Measurements from ENCODE around the gene PPM1D. TPM values are rescaled to one million over a fixed set of nuclear protein-coding genes. Genes with fewer than 3 reads are reported as not detected.
"Not testable (repeated sequence)": the region's sequence is repeated elsewhere in the genome, so short reads cannot be mapped to it uniquely, and the experiment has no call there.

PPM1D gene
- 10.8 TPM in 2 replicates for total RNA-seq (2014; rRNA removed; shearing (Covaris generic))

DNA sequence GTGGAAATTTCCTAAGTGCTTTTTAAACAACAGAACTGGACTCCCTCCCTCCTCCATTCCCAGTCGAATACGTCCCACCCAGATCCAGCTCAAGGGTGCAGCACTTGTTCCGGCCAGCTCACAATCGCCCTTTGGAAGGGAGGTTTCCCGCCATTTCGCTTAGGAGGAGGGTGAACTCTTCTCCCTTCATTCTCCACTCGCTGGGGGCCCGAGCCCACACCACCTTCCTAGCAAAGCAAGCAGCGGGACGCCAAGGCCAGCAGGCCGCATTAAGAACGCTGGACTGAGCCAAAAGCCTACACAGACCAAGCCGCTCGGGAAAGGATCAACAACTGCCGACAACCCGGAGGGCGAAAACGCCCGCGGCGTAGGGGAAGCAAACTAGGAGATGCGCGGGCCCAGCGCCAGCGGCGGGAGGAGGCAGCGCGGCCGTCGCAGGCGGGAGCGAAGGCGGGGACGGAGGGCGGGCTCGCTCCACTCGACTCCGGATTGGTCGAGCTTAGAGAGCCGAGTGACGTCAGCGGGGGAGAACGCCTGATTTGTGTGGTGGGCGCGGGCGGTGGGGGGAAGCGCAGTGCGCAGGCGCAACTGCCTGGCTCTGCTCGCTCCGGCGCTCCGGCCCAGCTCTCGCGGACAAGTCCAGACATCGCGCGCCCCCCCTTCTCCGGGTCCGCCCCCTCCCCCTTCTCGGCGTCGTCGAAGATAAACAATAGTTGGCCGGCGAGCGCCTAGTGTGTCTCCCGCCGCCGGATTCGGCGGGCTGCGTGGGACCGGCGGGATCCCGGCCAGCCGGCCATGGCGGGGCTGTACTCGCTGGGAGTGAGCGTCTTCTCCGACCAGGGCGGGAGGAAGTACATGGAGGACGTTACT is at the start of gene PPM1D:
PPM1D (plus strand) TSS at position 574 of the 870 bp plus-strand sequence; CDS start at position 796, 222 bp downstream.
- peak; percentile 98 for DNase-seq
- Histone ChIP-seq H3K27me3 (no peaks in the 10 kb centered on the region), H3K9me3 (replicated peaks) (no peaks in the 10 kb centered on the region), H3K4me3 (peak within 1 kb of the TSS; percentile 80), H3K36me3 (no peaks in the 10 kb centered on the region), H3K27ac (peak within 1 kb of the TSS; percentile 96), H3K4me1 (peaks cover 8% of the 10 kb centered on the region)

DNA sequence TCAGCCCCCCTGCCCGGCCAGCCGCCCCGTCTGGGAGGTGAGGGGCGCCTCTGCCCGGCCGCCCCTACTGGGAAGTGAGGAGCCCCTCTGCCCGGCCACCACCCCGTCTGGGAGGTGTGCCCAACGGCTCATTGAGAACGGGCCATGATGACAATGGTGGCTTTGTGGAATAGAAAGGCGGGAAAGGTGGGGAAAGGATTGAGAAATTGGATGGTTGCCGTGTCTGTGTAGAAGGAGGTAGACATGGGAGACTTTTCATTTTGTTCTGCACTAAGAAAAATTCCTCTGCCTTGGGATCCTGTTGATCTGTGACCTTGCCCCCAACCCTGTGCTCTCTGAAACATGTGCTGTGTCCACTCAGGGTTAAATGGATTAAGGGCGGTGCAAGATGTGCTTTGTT is 47.7 kb upstream of the PPM1D start:
- H3K27ac ChIP-seq; H3K4me1 ChIP-seq; H3K4me3 ChIP-seq; H3K36me3 ChIP-seq; DNase-seq; H3K27me3 ChIP-seq; H3K9me3 ChIP-seq (replicated peaks): not testable (repeated sequence)

DNA sequence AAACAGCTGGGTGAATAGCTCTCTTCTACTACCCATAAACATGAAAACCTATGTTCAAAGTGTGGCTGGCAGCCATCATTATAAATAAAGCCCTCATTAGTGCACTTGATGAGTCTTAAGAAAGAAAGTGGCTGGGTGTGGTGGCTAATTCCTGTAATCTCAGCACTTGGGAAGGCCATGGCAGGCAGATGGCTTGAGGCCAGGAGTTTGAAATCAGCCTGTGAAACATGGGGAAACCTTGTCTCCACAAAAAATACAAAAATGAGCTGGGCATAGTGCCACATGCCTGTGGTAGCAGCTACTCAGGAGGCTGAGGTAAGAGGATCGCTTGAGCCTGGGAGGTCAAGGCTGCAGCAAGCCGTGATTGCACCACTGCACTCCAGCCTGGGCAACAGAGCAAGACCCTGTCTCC is 45.6 kb upstream of the PPM1D start:
- no peaks in the 10 kb centered on the region for H3K9me3 ChIP-seq (replicated peaks)
- H3K27ac ChIP-seq: no peak overlapping the region
- no peaks in the 10 kb centered on the region for H3K27me3 ChIP-seq
- DNase-seq: peak; percentile 35 to 43
- H3K4me3 ChIP-seq: no peak overlapping the region
- no peaks in the 10 kb centered on the region for H3K36me3 ChIP-seq
- no peaks in the 10 kb centered on the region for H3K4me1 ChIP-seq

DNA sequence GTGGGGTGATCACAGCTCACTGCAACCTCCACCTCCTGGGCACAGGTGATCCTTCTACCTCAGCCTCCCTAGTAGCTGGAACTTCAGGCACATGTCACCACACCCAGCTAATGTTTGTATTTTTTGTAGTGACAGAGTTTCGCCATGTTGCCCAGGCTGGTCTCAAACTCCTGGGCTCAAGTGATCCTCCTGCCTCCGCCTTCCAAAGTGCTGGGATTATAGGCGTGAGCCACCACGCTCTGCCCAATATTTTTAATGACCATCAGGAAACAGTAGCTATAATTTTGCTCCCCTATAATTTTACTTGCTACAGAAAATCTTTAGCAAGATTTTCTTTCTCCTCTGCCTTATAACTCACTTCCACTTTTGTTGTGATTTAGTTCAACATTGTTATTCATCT is 44.2 kb upstream of the PPM1D start:
- H3K27me3 ChIP-seq: no peaks in the 10 kb centered on the region
- DNase-seq: no peak
- H3K27ac ChIP-seq: no peak overlapping the region
- H3K9me3 ChIP-seq (replicated peaks): no peaks in the 10 kb centered on the region
- H3K4me3 ChIP-seq: no peak overlapping the region
- no peaks in the 10 kb centered on the region for H3K4me1 ChIP-seq
- H3K36me3 ChIP-seq: no peaks in the 10 kb centered on the region

DNA sequence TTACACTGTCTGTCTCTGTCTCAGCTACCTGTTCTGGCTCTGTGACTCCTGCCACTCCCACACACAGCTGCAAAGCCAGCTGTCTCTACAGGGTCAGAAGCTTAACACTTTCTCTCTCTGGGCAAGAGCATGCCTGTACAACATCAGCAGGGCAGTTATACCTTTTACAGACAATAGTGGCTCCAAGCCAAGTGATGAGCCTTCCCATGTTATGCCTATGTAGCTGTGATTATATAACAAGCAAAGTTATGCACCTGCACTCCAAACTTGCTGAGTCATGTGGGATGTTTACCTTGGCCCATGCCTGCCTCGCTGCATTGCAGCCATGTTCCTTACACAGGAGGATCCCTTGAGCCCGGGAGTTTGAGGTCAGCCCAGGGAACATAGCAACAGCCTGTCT is 42.2 kb upstream of the PPM1D start:
- Histone ChIP-seq H3K4me1 (peaks cover 6% of the 10 kb centered on the region; the same call in 1 of the 2 replicates), H3K27ac (no peak overlapping the region), H3K36me3 (no peaks in the 10 kb centered on the region), H3K4me3 (no peak overlapping the region), H3K27me3 (no peaks in the 10 kb centered on the region), H3K9me3 (replicated peaks) (no peaks in the 10 kb centered on the region)
- no peak for DNase-seq

DNA sequence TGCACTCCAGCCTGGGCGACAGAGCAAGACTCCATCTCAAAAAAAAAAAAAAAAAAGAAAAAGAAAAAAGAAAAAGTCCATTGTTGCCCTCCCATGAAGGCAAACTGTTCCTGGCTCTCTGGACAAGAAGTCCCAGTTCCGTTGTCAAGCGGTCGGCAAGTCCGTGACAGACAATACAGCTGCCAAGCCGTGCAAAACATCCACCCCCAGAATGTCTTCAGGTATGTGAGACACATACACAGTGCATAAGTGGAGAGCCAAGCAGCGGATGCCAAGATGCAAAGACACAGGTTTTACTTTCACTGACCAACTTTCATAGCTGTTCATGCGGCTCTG is 40.4 kb upstream of the PPM1D start:
- DNase-seq: no peak
- H3K4me1 ChIP-seq: peaks cover 7% of the 10 kb centered on the region; the same call in 1 of the 2 replicates

DNA sequence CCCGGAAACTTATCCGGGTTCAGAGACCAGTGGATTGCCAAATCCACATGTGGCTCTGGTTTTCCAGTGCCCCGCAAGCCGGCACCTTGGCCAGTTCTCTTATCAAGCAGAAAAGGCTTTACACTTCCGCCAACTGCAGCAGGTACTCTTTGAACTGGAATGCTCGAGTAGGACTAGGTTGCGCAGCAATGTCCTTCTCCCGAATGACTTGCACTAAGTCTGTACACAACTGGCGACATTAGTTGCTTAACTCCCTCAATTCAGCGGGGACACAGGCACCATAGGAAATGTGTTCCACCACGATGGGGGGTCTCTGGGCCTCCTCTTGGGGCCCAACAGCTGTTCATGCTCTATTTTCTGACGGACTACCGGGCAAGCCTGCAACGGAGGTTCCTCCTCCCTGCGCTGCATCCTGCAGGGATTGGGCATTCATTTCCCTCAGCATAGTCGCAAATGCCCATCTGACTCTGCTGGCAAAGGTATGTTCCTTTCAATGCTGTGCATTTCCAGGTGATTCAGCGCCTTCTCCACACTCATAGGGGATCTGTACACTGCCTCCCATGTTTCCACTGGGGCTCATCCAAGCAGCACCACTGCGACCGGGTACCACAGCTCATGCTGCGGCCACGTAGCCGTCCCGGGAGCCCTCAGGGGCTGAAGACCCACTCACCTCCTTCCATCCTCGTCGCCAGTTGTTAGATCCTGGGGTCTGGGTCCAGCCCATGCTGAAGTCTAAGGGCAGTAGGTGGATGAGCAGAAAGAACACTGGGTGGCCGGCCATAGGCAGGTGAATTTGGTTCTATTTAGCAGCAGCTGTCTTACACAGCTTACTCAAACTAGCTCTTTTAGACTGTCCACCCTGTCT is 39.8 kb upstream of the PPM1D start:
- Histone ChIP-seq H3K27me3 (no peaks in the 10 kb centered on the region), H3K4me3 (no peak overlapping the region), H3K4me1 (peaks cover 7% of the 10 kb centered on the region; the same call in 1 of the 2 replicates), H3K9me3 (replicated peaks) (no peaks in the 10 kb centered on the region), H3K27ac (no peak overlapping the region), H3K36me3 (no peaks in the 10 kb centered on the region)
- no peak for DNase-seq

More for the DNA sequence above, 40.4 kb upstream of the PPM1D start:
- no peaks in the 10 kb centered on the region for H3K9me3 ChIP-seq (replicated peaks)
- H3K36me3 ChIP-seq: no peaks in the 10 kb centered on the region
- H3K27ac ChIP-seq: no peak overlapping the region
- no peak overlapping the region for H3K4me3 ChIP-seq
- no peaks in the 10 kb centered on the region for H3K27me3 ChIP-seq

DNA sequence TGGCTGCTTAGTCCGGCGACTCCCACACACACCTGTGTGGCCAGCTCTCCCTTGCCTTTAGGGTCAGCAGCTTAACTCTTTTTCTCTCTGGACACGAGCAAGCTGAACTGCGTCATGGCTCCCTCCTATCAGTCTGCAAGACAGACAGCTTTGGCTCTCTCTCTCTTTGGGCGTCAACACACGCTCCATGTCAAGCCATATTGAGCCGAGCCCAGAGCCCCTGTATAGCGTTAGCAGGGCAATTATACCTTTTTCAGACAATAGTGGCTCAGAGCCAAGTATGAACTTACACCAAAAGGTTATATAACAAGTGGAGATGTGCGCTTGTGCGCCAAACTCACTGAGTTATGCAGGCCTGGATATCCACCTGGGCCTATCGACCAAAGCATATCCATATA is 39.1 kb upstream of the PPM1D start:
- Histone ChIP-seq H3K4me3 (no peak overlapping the region), H3K36me3 (no peaks in the 10 kb centered on the region), H3K4me1 (peaks cover 7% of the 10 kb centered on the region; the same call in 1 of the 2 replicates), H3K27ac (no peak overlapping the region), H3K9me3 (replicated peaks) (no peaks in the 10 kb centered on the region), H3K27me3 (no peaks in the 10 kb centered on the region)
- DNase-seq: no peak

DNA sequence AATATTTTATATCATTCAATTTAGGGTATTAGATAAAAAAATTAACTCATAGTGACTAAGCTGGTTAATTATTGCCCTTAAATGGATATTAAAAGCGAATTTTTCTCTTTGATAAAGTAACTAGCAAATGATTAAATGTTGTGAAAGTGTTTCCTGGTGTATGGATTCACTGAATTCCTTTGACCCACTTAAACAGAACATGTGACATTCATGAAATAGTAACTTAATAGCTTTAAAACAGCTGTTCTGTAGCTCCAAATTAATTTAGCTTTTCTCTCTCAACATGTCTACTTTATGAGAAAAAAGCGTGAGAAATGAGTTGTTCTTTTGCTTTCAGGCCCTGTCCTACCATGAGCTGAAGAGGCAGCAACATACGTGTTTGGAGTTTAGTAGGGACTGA is 37.6 kb upstream of the PPM1D start:
- Histone ChIP-seq H3K27me3 (no peaks in the 10 kb centered on the region), H3K27ac (no peak overlapping the region), H3K9me3 (replicated peaks) (no peaks in the 10 kb centered on the region), H3K4me1 (peaks cover 7% of the 10 kb centered on the region; the same call in 1 of the 2 replicates), H3K36me3 (no peaks in the 10 kb centered on the region), H3K4me3 (no peak overlapping the region)
- no peak for DNase-seq

DNA sequence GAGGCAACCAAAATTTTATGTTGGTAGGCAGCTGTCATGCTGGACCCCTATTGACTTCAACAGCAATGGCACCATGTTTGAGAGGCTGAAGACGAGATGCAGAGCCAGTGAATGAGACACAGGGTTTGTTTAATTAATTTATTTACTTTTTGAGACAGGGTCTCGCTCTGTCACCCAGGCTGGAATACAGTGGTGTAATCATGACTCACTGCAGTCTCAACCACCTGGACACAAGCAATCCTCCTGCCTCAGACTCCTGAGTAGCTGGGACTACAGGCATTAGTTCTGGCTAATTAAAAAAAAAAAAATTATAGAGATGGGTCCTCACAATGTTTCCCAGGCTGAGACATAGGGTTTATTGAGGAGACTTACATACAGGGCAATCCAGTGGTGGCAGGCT is 36.2 kb upstream of the PPM1D start:
- H3K9me3 ChIP-seq (replicated peaks): no peaks in the 10 kb centered on the region
- no peak for DNase-seq
- peaks cover 7% of the 10 kb centered on the region; the same call in 1 of the 2 replicates for H3K4me1 ChIP-seq
- no peak overlapping the region for H3K4me3 ChIP-seq
- no peak overlapping the region for H3K27ac ChIP-seq
- H3K36me3 ChIP-seq: no peaks in the 10 kb centered on the region
- no peaks in the 10 kb centered on the region for H3K27me3 ChIP-seq

DNA sequence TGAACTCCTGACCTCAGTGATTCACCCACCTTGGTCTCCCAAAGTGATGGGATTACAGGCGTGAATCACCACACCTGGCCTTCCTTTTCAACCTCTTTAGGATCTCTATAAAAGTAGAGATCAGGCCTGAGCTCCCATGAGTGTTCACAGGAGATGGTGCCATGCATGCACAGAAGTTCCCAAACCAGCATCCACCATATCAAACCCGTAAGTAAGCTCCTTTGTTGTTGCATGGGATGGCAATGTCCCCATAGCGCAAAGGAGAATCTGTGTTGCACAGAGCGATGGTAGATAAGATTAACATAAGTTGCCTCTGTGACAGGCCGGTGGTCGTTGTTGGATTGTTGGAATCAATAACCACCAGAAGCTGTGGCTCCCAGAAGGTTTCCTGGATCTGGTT is 34.8 kb upstream of the PPM1D start:
- Histone ChIP-seq H3K9me3 (replicated peaks) (no peaks in the 10 kb centered on the region), H3K4me1 (peaks cover 7% of the 10 kb centered on the region; the same call in 1 of the 2 replicates), H3K27me3 (no peaks in the 10 kb centered on the region), H3K36me3 (no peaks in the 10 kb centered on the region), H3K27ac (no peak overlapping the region), H3K4me3 (no peak overlapping the region)
- no peak for DNase-seq

DNA sequence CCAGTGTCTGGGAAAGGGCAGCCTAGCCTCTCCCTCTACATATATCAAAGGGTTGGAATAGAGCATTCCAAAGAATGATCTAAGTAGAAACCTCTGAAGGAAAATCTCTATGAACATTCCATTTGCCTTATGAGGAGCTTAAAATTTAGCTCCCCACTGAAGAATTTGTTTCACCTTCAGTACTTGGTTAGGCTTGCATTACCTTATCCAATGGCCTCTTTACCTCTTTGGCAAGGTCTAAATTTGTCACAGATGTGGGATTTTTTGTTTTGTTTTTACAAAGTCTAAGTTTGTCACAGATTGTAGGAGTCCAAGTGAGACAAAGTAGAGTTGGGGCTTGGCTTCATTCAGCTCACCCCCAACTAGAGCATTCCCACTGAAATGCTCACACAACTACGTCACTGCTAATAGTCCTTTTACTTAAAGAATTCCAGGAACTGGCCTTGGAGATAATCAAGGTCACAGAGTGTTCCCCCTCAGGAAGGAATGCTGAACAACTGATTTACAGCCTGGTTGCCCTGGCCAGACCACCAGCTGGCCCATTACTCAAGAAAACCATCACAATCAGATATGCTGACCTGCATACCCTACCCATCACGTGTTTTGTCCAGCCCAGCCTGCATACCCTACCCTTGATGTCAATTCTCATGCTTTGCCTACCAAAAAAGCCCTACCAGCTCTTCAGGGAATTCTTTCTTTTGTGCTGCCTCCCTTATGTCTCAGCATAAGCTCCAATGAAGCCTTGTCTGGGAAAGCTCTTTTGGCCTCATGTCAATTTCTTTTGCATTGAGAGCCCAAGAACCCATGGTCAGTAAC is 26.5 kb upstream of the PPM1D start:
- no peaks in the 10 kb centered on the region for H3K36me3 ChIP-seq
- H3K27me3 ChIP-seq: no peaks in the 10 kb centered on the region
- peak in 1 of 2 experiments; percentile 12 for DNase-seq
- H3K27ac ChIP-seq: peak overlapping the region; percentile 47
- H3K4me1 ChIP-seq: no peaks in the 10 kb centered on the region
- H3K4me3 ChIP-seq: no peak overlapping the region
- no peaks in the 10 kb centered on the region for H3K9me3 ChIP-seq (replicated peaks)

DNA sequence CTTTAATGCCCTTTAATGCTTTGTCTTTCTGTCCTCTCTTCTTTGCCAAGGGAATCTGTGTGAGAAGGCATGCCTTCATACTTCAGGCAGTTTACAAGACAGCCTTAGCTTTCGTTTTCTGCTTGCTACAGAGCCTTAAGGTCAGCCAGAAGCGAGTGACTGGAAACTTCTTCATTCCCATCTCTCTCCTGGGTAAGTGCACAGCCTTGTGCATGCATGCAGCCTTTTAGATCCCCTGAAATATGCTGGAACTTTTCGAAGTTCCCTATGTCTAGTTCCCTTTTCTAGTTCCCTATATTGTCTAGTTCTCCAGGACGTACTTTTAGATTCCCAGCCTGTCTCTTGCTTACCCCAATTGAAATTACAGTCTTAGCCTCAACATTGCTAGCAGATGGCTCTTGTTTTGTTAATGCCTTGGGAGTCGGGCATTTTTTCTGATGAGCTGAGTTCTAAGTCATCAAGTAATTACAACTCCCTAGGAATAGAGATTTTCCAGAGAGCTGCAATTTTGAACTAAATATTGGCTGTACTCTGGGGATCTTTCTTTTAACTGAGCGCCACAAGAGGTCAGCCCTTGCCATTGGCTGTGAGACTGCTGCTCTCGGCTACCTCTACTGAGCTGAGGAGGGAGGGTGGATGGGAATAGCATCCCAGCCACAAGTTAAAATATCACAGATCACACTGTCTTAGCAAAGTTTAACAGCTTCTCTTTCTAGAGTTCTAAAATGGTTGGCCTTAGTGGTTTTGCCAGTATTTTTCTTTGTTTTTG is 22.7 kb upstream of the PPM1D start:
- Histone ChIP-seq H3K9me3 (replicated peaks) (no peaks in the 10 kb centered on the region), H3K27me3 (no peaks in the 10 kb centered on the region), H3K36me3 (no peaks in the 10 kb centered on the region), H3K4me1 (no peaks in the 10 kb centered on the region), H3K4me3 (peak overlapping the region; percentile 29), H3K27ac (no peak overlapping the region)
- DNase-seq: peak in 1 of 2 experiments; percentile 17

DNA sequence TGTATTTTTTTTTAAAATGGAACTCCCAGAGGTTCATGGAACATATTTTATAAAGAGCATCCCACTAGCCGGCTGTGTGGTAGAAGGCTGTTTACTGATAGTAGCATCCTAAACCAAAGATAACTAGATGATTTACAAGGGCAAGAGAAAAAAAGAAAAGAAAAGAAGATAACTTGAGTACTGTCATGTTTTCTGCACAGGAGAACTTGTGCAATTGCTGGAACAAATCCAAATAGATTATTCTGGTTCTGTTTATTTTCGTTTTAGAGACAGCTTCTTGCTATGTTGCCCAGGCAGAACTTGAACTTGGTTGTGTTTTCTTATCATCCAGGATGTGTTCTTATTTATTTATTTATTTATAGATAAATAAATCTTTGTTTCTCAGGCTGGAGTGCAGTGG is 20.9 kb upstream of the PPM1D start:
- no peak for DNase-seq
- Histone ChIP-seq H3K9me3 (replicated peaks) (no peaks in the 10 kb centered on the region), H3K4me1 (no peaks in the 10 kb centered on the region), H3K27me3 (no peaks in the 10 kb centered on the region), H3K36me3 (no peaks in the 10 kb centered on the region), H3K4me3 (no peak overlapping the region), H3K27ac (no peak overlapping the region)
